ENCODE results near the gene ME2. TPM values are rescaled to one million over a fixed set of nuclear protein-coding genes. Genes with fewer than 3 reads are reported as not detected.

Gene ME2
- total and polyA plus RNA-seq, 2 donors = 35.6 to 65.9 TPM

DNA sequence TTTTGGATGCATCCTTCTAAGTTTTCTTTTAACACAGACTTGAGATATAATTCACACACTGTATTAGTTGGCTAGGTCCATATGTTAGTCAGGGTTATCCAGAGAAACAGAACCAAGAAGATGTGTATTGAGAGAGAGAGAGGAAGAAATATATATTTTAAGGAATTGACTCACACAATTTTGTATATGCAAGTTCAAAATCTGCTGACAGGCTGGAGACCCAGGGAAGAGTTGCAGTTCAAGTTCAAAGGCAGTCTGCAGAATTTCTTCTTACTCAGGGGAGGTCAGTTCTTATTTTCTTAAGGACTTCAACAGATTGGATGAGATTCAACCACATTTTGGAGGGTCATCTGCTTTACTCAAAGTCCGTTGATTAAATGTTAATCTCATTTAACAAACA is 36.1 kb upstream of the ME2 start:
- Histone ChIP-seq H3K27me3 (ENCODE audit: control insufficient read depth in 2 of 2, insufficient read depth in 1 of 2, low read length in 1 of 2) (no peaks in the 10 kb centered on the region), H3K36me3 (ENCODE audit: control insufficient read depth in 2 of 2, insufficient read depth in 2 of 2, low read length in 1 of 2) (no peaks in the 10 kb centered on the region), H3K4me3 (ENCODE audit: low read length in 2 of 2) (no peak overlapping the region), H3K27ac (ENCODE audit: low read depth in 1 of 2, low read length in 1 of 2) (no peak overlapping the region), H3K4me1 (ENCODE audit: control insufficient read depth in 2 of 2, insufficient read depth in 2 of 2, low read length in 2 of 2) (no peaks in the 10 kb centered on the region), H3K9me3 (ENCODE audit: control insufficient read depth in 2 of 2, insufficient read depth in 1 of 2, low read length in 1 of 2) (no peaks in the 10 kb centered on the region)
- WGBS = 46% methylated on average over 1 of the region's 1 CpG
- no peak for DNase-seq (ENCODE audit: low read depth in 6 of 9, low spot score in 9 of 9)

DNA sequence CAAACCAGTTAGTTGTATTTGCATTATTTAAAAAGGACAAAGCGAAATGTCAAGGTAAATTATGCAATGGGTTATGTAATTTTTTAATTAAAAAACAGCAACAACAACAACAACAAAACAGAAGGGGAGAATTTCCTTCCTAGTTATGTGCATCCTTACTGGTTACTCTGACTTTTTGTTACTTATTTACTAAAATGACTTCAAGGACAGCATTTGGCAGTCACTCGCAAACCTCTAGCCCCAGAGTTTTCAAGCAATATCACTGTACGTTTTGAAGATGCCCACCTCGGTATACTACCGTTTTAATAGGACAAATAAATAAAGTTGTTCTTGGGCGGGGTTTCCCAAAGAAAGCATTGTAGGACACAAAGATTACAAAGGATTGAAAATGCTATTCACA is 34.4 kb upstream of the ME2 start:
- Histone ChIP-seq H3K27ac (ENCODE audit: low read depth in 1 of 2, low read length in 1 of 2) (no peak overlapping the region), H3K4me1 (ENCODE audit: control insufficient read depth in 2 of 2, insufficient read depth in 2 of 2, low read length in 2 of 2) (no peaks in the 10 kb centered on the region), H3K9me3 (ENCODE audit: control insufficient read depth in 2 of 2, insufficient read depth in 1 of 2, low read length in 1 of 2) (no peaks in the 10 kb centered on the region), H3K27me3 (ENCODE audit: control insufficient read depth in 2 of 2, insufficient read depth in 1 of 2, low read length in 1 of 2) (no peaks in the 10 kb centered on the region), H3K36me3 (ENCODE audit: control insufficient read depth in 2 of 2, insufficient read depth in 2 of 2, low read length in 1 of 2) (no peaks in the 10 kb centered on the region), H3K4me3 (ENCODE audit: low read length in 2 of 2) (no peak overlapping the region)
- no peak for DNase-seq (ENCODE audit: low read depth in 6 of 9, low spot score in 9 of 9)
- WGBS = 98% methylated on average over 6 of the region's 6 CpGs

DNA sequence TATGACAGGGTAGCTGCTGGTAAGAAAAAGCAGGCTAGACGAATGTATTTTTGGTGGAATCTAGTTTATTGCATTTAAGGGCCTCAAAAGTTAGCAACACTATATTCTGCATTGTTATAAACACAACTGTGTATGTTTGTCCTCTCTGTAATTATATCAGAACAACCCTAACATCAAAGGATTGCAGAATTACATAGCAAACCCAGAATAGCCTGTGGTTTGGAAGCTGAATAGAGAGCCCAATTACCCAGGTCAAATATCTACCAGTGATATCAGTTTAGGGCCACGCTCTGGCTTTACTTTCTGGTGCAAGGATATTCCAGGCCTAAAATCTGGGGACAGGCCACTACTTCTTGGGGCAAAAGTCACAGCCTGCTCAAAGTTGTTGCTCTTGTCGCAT is 34.0 kb upstream of the ME2 start:
- H3K27ac ChIP-seq (ENCODE audit: low read depth in 1 of 2, low read length in 1 of 2) = no peak overlapping the region
- no peaks in the 10 kb centered on the region for H3K27me3 ChIP-seq (ENCODE audit: control insufficient read depth in 2 of 2, insufficient read depth in 1 of 2, low read length in 1 of 2)
- DNase-seq (ENCODE audit: low read depth in 6 of 9, low spot score in 9 of 9) = no peak
- H3K9me3 ChIP-seq (ENCODE audit: control insufficient read depth in 2 of 2, insufficient read depth in 1 of 2, low read length in 1 of 2) = no peaks in the 10 kb centered on the region
- 95% methylated on average over 3 of the region's 3 CpGs for WGBS
- no peaks in the 10 kb centered on the region for H3K36me3 ChIP-seq (ENCODE audit: control insufficient read depth in 2 of 2, insufficient read depth in 2 of 2, low read length in 1 of 2)
- no peaks in the 10 kb centered on the region for H3K4me1 ChIP-seq (ENCODE audit: control insufficient read depth in 2 of 2, insufficient read depth in 2 of 2, low read length in 2 of 2)
- H3K4me3 ChIP-seq (ENCODE audit: low read length in 2 of 2) = no peak overlapping the region

GRCh38 chr18:50847192-50847591 is 31.7 kb upstream of the ME2 start:
- no peaks in the 10 kb centered on the region for H3K9me3 ChIP-seq (ENCODE audit: control insufficient read depth in 2 of 2, insufficient read depth in 1 of 2, low read length in 1 of 2)
- WGBS = 97% methylated on average over 4 of the region's 4 CpGs
- DNase-seq (ENCODE audit: low read depth in 6 of 9, low spot score in 9 of 9) = no peak

DNA sequence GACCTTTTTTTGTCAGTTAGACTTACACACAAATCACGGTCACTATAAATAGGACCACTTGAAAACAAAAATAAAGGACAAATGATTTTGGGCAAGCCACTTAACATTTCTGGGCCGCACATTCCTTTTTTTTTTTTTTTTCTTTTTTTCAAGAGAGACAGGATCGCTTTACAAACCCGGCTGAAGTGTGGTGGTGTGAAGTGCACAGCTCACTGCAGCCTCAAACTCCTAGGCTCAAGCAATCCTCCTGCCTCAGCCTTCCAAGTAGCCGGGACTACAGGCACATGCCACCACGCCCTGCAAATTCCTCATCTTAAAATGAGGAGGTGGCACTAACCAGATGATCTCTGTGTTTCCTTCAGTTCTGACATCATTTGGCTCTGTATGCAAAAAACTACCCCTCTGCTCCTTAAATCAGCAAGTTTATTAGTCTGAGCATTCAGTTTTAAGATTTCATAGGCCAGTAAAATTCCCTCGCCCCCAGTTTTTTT is 30.8 kb upstream of the ME2 start:
- Histone ChIP-seq H3K27ac (ENCODE audit: low read depth in 1 of 2, low read length in 1 of 2) (no peak overlapping the region), H3K4me1 (ENCODE audit: control insufficient read depth in 2 of 2, insufficient read depth in 2 of 2, low read length in 2 of 2) (no peaks in the 10 kb centered on the region), H3K27me3 (ENCODE audit: control insufficient read depth in 2 of 2, insufficient read depth in 1 of 2, low read length in 1 of 2) (no peaks in the 10 kb centered on the region), H3K9me3 (ENCODE audit: control insufficient read depth in 2 of 2, insufficient read depth in 1 of 2, low read length in 1 of 2) (no peaks in the 10 kb centered on the region), H3K36me3 (ENCODE audit: control insufficient read depth in 2 of 2, insufficient read depth in 2 of 2, low read length in 1 of 2) (no peaks in the 10 kb centered on the region), H3K4me3 (ENCODE audit: low read length in 2 of 2) (no peak overlapping the region)
- 93% methylated on average over 7 of the region's 7 CpGs for WGBS
- no peak for DNase-seq (ENCODE audit: low read depth in 6 of 9, low spot score in 9 of 9)

More at GRCh38 chr18:50847192-50847591, 31.7 kb upstream of the ME2 start:
- no peaks in the 10 kb centered on the region for H3K36me3 ChIP-seq (ENCODE audit: control insufficient read depth in 2 of 2, insufficient read depth in 2 of 2, low read length in 1 of 2)
- no peaks in the 10 kb centered on the region for H3K4me1 ChIP-seq (ENCODE audit: control insufficient read depth in 2 of 2, insufficient read depth in 2 of 2, low read length in 2 of 2)
- H3K27me3 ChIP-seq (ENCODE audit: control insufficient read depth in 2 of 2, insufficient read depth in 1 of 2, low read length in 1 of 2) = no peaks in the 10 kb centered on the region
- no peak overlapping the region for H3K4me3 ChIP-seq (ENCODE audit: low read length in 2 of 2)
- H3K27ac ChIP-seq (ENCODE audit: low read depth in 1 of 2, low read length in 1 of 2) = no peak overlapping the region

DNA sequence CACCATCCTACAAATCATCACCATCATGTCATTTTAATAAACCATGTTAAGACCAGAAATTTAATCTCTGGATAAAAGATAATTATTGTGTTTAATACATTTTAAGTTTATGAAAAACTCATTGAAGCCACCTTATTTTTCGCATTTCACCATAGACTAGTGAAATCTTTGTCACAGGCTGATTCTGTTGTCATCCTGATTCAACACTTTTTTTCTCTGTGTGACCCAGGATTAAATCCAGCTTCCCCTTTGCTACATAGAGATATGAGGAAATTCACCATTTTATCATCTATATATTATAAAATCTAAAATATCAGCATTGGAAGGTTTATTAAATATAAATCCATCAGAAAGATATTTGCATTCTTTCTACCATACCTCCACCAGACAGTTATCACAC is 29.9 kb upstream of the ME2 start:
- Histone ChIP-seq H3K9me3 (ENCODE audit: control insufficient read depth in 2 of 2, insufficient read depth in 1 of 2, low read length in 1 of 2) (no peaks in the 10 kb centered on the region), H3K4me3 (ENCODE audit: low read length in 2 of 2) (no peak overlapping the region), H3K4me1 (ENCODE audit: control insufficient read depth in 2 of 2, insufficient read depth in 2 of 2, low read length in 2 of 2) (no peaks in the 10 kb centered on the region), H3K27ac (ENCODE audit: low read depth in 1 of 2, low read length in 1 of 2) (no peak overlapping the region), H3K27me3 (ENCODE audit: control insufficient read depth in 2 of 2, insufficient read depth in 1 of 2, low read length in 1 of 2) (no peaks in the 10 kb centered on the region), H3K36me3 (ENCODE audit: control insufficient read depth in 2 of 2, insufficient read depth in 2 of 2, low read length in 1 of 2) (no peaks in the 10 kb centered on the region)
- no peak for DNase-seq (ENCODE audit: low read depth in 6 of 9, low spot score in 9 of 9)
- 98% methylated on average over 1 of the region's 1 CpG for WGBS

DNA sequence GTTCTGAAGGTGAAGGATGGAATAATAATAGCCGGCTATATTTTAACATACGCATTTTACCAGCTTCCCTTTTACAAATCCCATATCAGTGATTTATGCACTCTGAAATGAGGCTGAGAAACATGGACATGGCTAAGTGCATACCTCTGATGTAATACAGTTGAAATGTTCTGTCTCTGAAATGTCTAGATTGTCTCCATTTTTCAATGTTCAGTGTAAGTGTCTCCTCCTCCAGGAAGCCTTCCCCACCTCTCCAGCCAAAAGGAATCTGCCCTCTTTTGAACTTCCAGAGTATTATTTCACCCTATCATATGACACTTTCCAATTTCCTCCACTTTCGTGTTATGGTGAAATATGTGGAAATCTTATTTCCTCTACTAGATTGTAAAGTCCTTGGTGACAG is 29.5 kb upstream of the ME2 start:
- H3K27me3 ChIP-seq (ENCODE audit: control insufficient read depth in 2 of 2, insufficient read depth in 1 of 2, low read length in 1 of 2) = no peaks in the 10 kb centered on the region
- no peak overlapping the region for H3K27ac ChIP-seq (ENCODE audit: low read depth in 1 of 2, low read length in 1 of 2)
- no peak for DNase-seq (ENCODE audit: low read depth in 6 of 9, low spot score in 9 of 9)
- H3K4me1 ChIP-seq (ENCODE audit: control insufficient read depth in 2 of 2, insufficient read depth in 2 of 2, low read length in 2 of 2) = no peaks in the 10 kb centered on the region
- H3K9me3 ChIP-seq (ENCODE audit: control insufficient read depth in 2 of 2, insufficient read depth in 1 of 2, low read length in 1 of 2) = no peaks in the 10 kb centered on the region
- 90% methylated on average over 3 of the region's 3 CpGs for WGBS
- no peaks in the 10 kb centered on the region for H3K36me3 ChIP-seq (ENCODE audit: control insufficient read depth in 2 of 2, insufficient read depth in 2 of 2, low read length in 1 of 2)
- H3K4me3 ChIP-seq (ENCODE audit: low read length in 2 of 2) = no peak overlapping the region

- H3K9me3 ChIP-seq (ENCODE audit: control insufficient read depth in 2 of 2, insufficient read depth in 1 of 2, low read length in 1 of 2) = no peaks in the 10 kb centered on the region
- no peaks in the 10 kb centered on the region for H3K27me3 ChIP-seq (ENCODE audit: control insufficient read depth in 2 of 2, insufficient read depth in 1 of 2, low read length in 1 of 2)
- no peaks in the 10 kb centered on the region for H3K4me1 ChIP-seq (ENCODE audit: control insufficient read depth in 2 of 2, insufficient read depth in 2 of 2, low read length in 2 of 2)
- H3K27ac ChIP-seq (ENCODE audit: low read depth in 1 of 2, low read length in 1 of 2) = no peak overlapping the region
- H3K4me3 ChIP-seq (ENCODE audit: low read length in 2 of 2) = no peak overlapping the region
- no peak for DNase-seq (ENCODE audit: low read depth in 6 of 9, low spot score in 9 of 9)
- 94% methylated on average over 5 of the region's 5 CpGs for WGBS
- H3K36me3 ChIP-seq (ENCODE audit: control insufficient read depth in 2 of 2, insufficient read depth in 2 of 2, low read length in 1 of 2) = no peaks in the 10 kb centered on the region
Measured at GRCh38 chr18:50850307-50851065, 28.4 kb upstream of the ME2 start.

GRCh38 chr18:50853863-50854271 is 25.1 kb upstream of the ME2 start:
- WGBS = 94% methylated on average over 6 of the region's 6 CpGs
- no peak overlapping the region for H3K4me3 ChIP-seq (ENCODE audit: low read length in 2 of 2)
- H3K27ac ChIP-seq (ENCODE audit: low read depth in 1 of 2, low read length in 1 of 2) = no peak overlapping the region
- no peaks in the 10 kb centered on the region for H3K9me3 ChIP-seq (ENCODE audit: control insufficient read depth in 2 of 2, insufficient read depth in 1 of 2, low read length in 1 of 2)
- no peaks in the 10 kb centered on the region for H3K4me1 ChIP-seq (ENCODE audit: control insufficient read depth in 2 of 2, insufficient read depth in 2 of 2, low read length in 2 of 2)
- H3K36me3 ChIP-seq (ENCODE audit: control insufficient read depth in 2 of 2, insufficient read depth in 2 of 2, low read length in 1 of 2) = no peaks in the 10 kb centered on the region
- no peaks in the 10 kb centered on the region for H3K27me3 ChIP-seq (ENCODE audit: control insufficient read depth in 2 of 2, insufficient read depth in 1 of 2, low read length in 1 of 2)
- DNase-seq (ENCODE audit: low read depth in 6 of 9, low spot score in 9 of 9) = no peak
